Endothelial cell of umbilical vein (primary cell): ENCODE data around the gene EYS.

ENCODE experiments used
- CTCF ChIP-seq, 2 donors: IDR thresholded peaks; 1 replicate in 1 of 2; 2 replicates in 1 of 2; pipeline ENCODE4 v1.5.1; 2011; ENCODE audit warnings: low read length in 2 of 2, mild to moderate bottlenecking in 2 of 2, moderate library complexity in 2 of 2, control low read depth in 1 of 2, inconsistent platforms in 1 of 2, low read depth in 1 of 2; ENCODE audit not compliant: insufficient read depth in 1 of 2; ENCODE audit errors: extremely low read depth in 1 of 2
- EZH2 ChIP-seq: IDR thresholded peaks from 2 replicates; pipeline ENCODE4 v1.6.1; 2012; ENCODE audit warnings: borderline replicate concordance, low read depth, mild to moderate bottlenecking, moderate library complexity, low read length, inconsistent platforms; ENCODE audit not compliant: severe bottlenecking
- FOS ChIP-seq: IDR thresholded peaks from 2 replicates; pipeline ENCODE4 v1.6.1; 2011; ENCODE audit warnings: mild to moderate bottlenecking, low read length, moderate library complexity, borderline replicate concordance; ENCODE audit not compliant: insufficient read depth
- POLR2A ChIP-seq: IDR thresholded peaks from 2 replicates; pipeline ENCODE4 v1.6.1; 2012; ENCODE audit warnings: low read depth, mild to moderate bottlenecking, control low read depth, low read length
- POLR2AphosphoS5 ChIP-seq: IDR thresholded peaks from 2 replicates; pipeline ENCODE4 v1.6.1; 2012; ENCODE audit warnings: low read depth, mild to moderate bottlenecking, control low read depth, low read length, moderate library complexity; ENCODE audit not compliant: insufficient read depth

GRCh38 chr6:63864061-63864460 is 1843.0 kb downstream of the EYS start:
- TF ChIP-seq FOS (no peak), EZH2 (no peak), CTCF (IDR thresholded peaks at IDR 0.05; ENCODE audit: extremely low read depth in 1 of 2, insufficient read depth in 1 of 2, low read depth in 1 of 2, low read length in 2 of 2) (no peak), POLR2A (no peak), POLR2AphosphoS5 (no peak)
